ENCODE results near the gene TPSG1.
"Not testable (repeated sequence)": the region's sequence is repeated elsewhere in the genome, so short reads cannot be mapped to it uniquely, and the experiment has no call there.

Gene TPSG1

GRCh38 chr16:1230471-1231212 lies 5.6 kb upstream of the TPSG1 start:
- not testable (repeated sequence) for DNase-seq (ENCODE audit: low read depth)

GRCh38 chr16:1230084-1230470 lies 5.0 kb upstream of the TPSG1 start, which contains the start of gene TPSB2:
Gene TPSB2, minus strand, starts transcription at chr16:1230184. Its CDS starts 233 bp downstream, at chr16:1229951.
- not testable (repeated sequence) for DNase-seq (ENCODE audit: low read depth)

GRCh38 chr16:1229476-1229875 lies 4.4 kb upstream of the TPSG1 start:
- not testable (repeated sequence) for DNase-seq (ENCODE audit: low read depth)

GRCh38 chr16:1228227-1228626 lies 3.2 kb upstream of the TPSG1 start:
- not testable (repeated sequence) for DNase-seq (ENCODE audit: low read depth)

- DNase-seq (ENCODE audit: low read depth), result not testable (repeated sequence)
Measured at GRCh38 chr16:1226692-1227091, 1.6 kb upstream of the TPSG1 start.

- not testable (repeated sequence) for DNase-seq (ENCODE audit: low read depth)
Measured at GRCh38 chr16:1225728-1226311, 752 bp upstream of the TPSG1 start.

- no peak for DNase-seq (ENCODE audit: low read depth)
Measured at GRCh38 chr16:1224558-1224957, 510 bp downstream of the TPSG1 start.

GRCh38 chr16:1223355-1224214 lies 1.5 kb downstream of the TPSG1 start:
- no peak for DNase-seq (ENCODE audit: low read depth)

GRCh38 chr16:1222553-1223354 lies 2.3 kb downstream of the TPSG1 start:
- DNase-seq (ENCODE audit: low read depth), result no peak

- DNase-seq (ENCODE audit: low read depth), result no peak
Measured at GRCh38 chr16:1221628-1222552, 3.2 kb downstream of the TPSG1 start.

GRCh38 chr16:1220841-1221627 lies 4.0 kb downstream of the TPSG1 start:
- DNase-seq (ENCODE audit: low read depth), result no peak

- DNase-seq (ENCODE audit: low read depth), result no peak
Measured at GRCh38 chr16:1220098-1220728, 4.9 kb downstream of the TPSG1 start.

GRCh38 chr16:1218930-1219611 lies 6.0 kb downstream of the TPSG1 start:
- no peak for DNase-seq (ENCODE audit: low read depth)

GRCh38 chr16:1218061-1218929 lies 6.8 kb downstream of the TPSG1 start:
- DNase-seq (ENCODE audit: low read depth), result no peak

- no peak for DNase-seq (ENCODE audit: low read depth)
Measured at GRCh38 chr16:1217526-1217925, 7.5 kb downstream of the TPSG1 start.

- no peak for DNase-seq (ENCODE audit: low read depth)
Measured at GRCh38 chr16:1216681-1217400, 8.2 kb downstream of the TPSG1 start.

- DNase-seq (ENCODE audit: low read depth), result no peak
Measured at GRCh38 chr16:1216296-1216619, 8.8 kb downstream of the TPSG1 start.
